SU-DHL-6 (cell line): ENCODE measurements around the gene PLCZ1.

Experiments used
- H2AFZ ChIP-seq: fragments of 200-600 bp; sonication (generic); 2 replicates; pipeline ENCODE4 v1.6.1; 2014; ENCODE audit warnings: low read depth, mild to moderate bottlenecking, moderate library complexity, mixed read lengths, antibody characterized with exemption, low read length; ENCODE audit not compliant: severe bottlenecking
- H3F3A ChIP-seq: fragments of 200-600 bp; shearing (Covaris generic); 2 replicates; pipeline ENCODE4 v1.6.0; 2016; ENCODE audit warnings: antibody characterized with exemption, mild to moderate bottlenecking; ENCODE audit not compliant: insufficient read depth
- H3K27ac ChIP-seq: fragments of 200-600 bp; sonication (generic); 2 replicates; pipeline ENCODE4 v1.5.1; 2016; ENCODE audit warnings: low read depth, mild to moderate bottlenecking, low read length, moderate library complexity, mixed read lengths
- H3K27me3 ChIP-seq: fragments of 200-600 bp; sonication (generic), shearing (Covaris generic); 2 replicates; pipeline ENCODE4 v1.6.0; 2014; ENCODE audit warnings: mild to moderate bottlenecking, low read length
- H3K36me3 ChIP-seq: fragments of 200-600 bp; sonication (generic); 2 replicates; pipeline ENCODE4 v1.6.1; 2014; ENCODE audit warnings: mild to moderate bottlenecking, low read length, mixed read lengths
- H3K4me2 ChIP-seq: fragments of 300-600, 200-600 bp; shearing (Covaris generic), sonication (generic); 2 replicates; pipeline ENCODE4 v1.6.0; 2014; ENCODE audit warnings: low read length, low read depth, mild to moderate bottlenecking; ENCODE audit not compliant: poor library complexity, severe bottlenecking
- H3K4me3 ChIP-seq: fragments of 200-600 bp; sonication (generic); 2 replicates; pipeline ENCODE4 v1.5.1; 2014; ENCODE audit warnings: antibody characterized with exemption, low read length, mild to moderate bottlenecking, mixed read lengths; ENCODE audit not compliant: insufficient read depth, poor library complexity, severe bottlenecking
- H3K79me2 ChIP-seq: fragments of 200-600 bp; sonication (generic); 2 replicates; pipeline ENCODE4 v1.6.1; 2014; ENCODE audit warnings: mild to moderate bottlenecking, low read length, moderate library complexity; ENCODE audit not compliant: insufficient read depth
- H3K9ac ChIP-seq: fragments of 200-600 bp; sonication (generic); 2 replicates; pipeline ENCODE4 v1.7.0; 2014; ENCODE audit warnings: mild to moderate bottlenecking, low read length
- H3K9me2 ChIP-seq: fragments of 200-600 bp; sonication (generic); replicated peaks from 2 replicates; pipeline ENCODE4 v1.6.1; 2014; ENCODE audit warnings: low read length; ENCODE audit not compliant: insufficient read depth
- H3K9me3 ChIP-seq: fragments of 200-600 bp; sonication (generic); 2 replicates; pipeline ENCODE4 v1.6.1; 2014; ENCODE audit warnings: low read length, mixed read lengths; ENCODE audit not compliant: insufficient read depth
- H4K20me1 ChIP-seq: fragments of 200-600 bp; sonication (generic); 2 replicates; pipeline ENCODE4 v1.6.1; 2014; ENCODE audit warnings: low read depth, mild to moderate bottlenecking, antibody characterized with exemption, low read length, moderate library complexity, mixed read lengths
- EZH2phosphoT487 ChIP-seq: fragments of 200-600 bp; sonication (generic), shearing (Covaris generic); conservative IDR thresholded peaks from 2 replicates; pipeline ENCODE4 v1.6.1; 2018; ENCODE audit warnings: mild to moderate bottlenecking, antibody characterized with exemption, low read length, moderate library complexity, mixed read lengths
- TF ChIP-seq, protein P1 (sequence below): fragments of 200-600 bp; sonication (generic); IDR thresholded peaks from one replicate; pipeline ENCODE4 v1.5.1; 2017; ENCODE audit warnings: antibody characterized with exemption, mild to moderate bottlenecking, low read length, moderate library complexity; ENCODE audit not compliant: insufficient read depth, poor library complexity, severe bottlenecking

The PLCZ1 gene

DNA sequence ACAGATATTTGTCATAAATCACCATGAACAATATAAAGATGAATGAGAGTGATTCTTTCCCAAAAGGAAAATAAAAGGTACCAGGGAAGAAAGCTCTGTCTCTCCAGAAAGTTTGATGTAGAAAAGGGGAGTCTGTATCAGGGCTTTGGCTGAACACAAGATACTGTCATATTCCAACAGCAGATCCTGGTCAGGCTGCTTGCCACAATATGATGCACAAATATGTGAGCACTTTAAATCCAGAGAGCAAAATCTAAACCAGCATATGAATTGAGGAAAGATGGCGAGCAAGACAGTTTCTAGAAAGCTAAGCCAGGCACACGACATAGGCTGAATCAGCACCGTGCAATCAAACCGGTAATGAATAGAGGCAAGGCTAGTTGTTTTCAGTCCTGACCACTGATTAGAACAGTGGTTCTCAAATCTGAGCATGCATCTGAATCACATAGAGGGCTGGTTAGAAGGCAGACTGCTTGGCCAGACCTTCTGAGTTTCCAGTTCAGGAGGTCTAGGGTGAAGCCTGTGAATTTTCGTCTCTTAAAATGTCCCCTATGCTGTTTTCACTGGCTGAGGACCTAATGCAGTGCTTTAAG lies 60.7 kb downstream of the PLCZ1 start:
- Histone ChIP-seq H3K27me3 (no peaks in the 10 kb centered on the region), H3K27ac (no peak overlapping the region), H3K36me3 (no peaks in the 10 kb centered on the region), H3K79me2 (no peaks in the 10 kb centered on the region), H3K4me3 (no peak overlapping the region), H3K9ac (no peak overlapping the region), H3K9me3 (no peaks in the 10 kb centered on the region), H3F3A (no peaks in the 10 kb centered on the region), H3K9me2 (0 out of 2 replicates have a peak, but pooled peaks cover 4% of the 10 kb centered on the region), H2AFZ (no peak overlapping the region), H4K20me1 (no peaks in the 10 kb centered on the region), H3K4me2 (no peak overlapping the region)
- TF ChIP-seq EZH2phosphoT487, result no peak
- TF ChIP-seq, protein P1, sequence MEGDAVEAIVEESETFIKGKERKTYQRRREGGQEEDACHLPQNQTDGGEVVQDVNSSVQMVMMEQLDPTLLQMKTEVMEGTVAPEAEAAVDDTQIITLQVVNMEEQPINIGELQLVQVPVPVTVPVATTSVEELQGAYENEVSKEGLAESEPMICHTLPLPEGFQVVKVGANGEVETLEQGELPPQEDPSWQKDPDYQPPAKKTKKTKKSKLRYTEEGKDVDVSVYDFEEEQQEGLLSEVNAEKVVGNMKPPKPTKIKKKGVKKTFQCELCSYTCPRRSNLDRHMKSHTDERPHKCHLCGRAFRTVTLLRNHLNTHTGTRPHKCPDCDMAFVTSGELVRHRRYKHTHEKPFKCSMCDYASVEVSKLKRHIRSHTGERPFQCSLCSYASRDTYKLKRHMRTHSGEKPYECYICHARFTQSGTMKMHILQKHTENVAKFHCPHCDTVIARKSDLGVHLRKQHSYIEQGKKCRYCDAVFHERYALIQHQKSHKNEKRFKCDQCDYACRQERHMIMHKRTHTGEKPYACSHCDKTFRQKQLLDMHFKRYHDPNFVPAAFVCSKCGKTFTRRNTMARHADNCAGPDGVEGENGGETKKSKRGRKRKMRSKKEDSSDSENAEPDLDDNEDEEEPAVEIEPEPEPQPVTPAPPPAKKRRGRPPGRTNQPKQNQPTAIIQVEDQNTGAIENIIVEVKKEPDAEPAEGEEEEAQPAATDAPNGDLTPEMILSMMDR, result no peak

- Histone ChIP-seq H3K4me3 (no peak overlapping the region), H3F3A (no peaks in the 10 kb centered on the region), H3K9me2 (0 out of 2 replicates have a peak, but pooled peaks cover 4% of the 10 kb centered on the region), H3K9me3 (no peaks in the 10 kb centered on the region), H2AFZ (no peak overlapping the region), H3K9ac (no peak overlapping the region), H3K36me3 (no peaks in the 10 kb centered on the region), H4K20me1 (no peaks in the 10 kb centered on the region), H3K79me2 (no peaks in the 10 kb centered on the region), H3K27me3 (no peaks in the 10 kb centered on the region), H3K4me2 (no peak overlapping the region), H3K27ac (no peak overlapping the region)
- no peak for TF ChIP-seq EZH2phosphoT487
- TF ChIP-seq, protein P1, result no peak
Measured at GRCh38 chr12:18676141-18676540, 61.7 kb downstream of the PLCZ1 start.

GRCh38 chr12:18658829-18659228 lies 79.0 kb downstream of the PLCZ1 start:
- no peaks in the 10 kb centered on the region for H3K9me2 ChIP-seq
- H2AFZ ChIP-seq, result no peak overlapping the region
- no peaks in the 10 kb centered on the region for H3K9me3 ChIP-seq
- no peak overlapping the region for H3K4me2 ChIP-seq
- H3K27me3 ChIP-seq, result no peaks in the 10 kb centered on the region
- H4K20me1 ChIP-seq, result no peaks in the 10 kb centered on the region
- no peaks in the 10 kb centered on the region for H3F3A ChIP-seq
- no peak overlapping the region for H3K27ac ChIP-seq
- no peak overlapping the region for H3K4me3 ChIP-seq
- H3K36me3 ChIP-seq, result no peaks in the 10 kb centered on the region
- no peak overlapping the region for H3K9ac ChIP-seq
- TF ChIP-seq EZH2phosphoT487, result no peak
- TF ChIP-seq, protein P1, result no peak
- H3K79me2 ChIP-seq, result no peaks in the 10 kb centered on the region
